ENCODE data around the gene PCDHB1.
"Not testable (repeated sequence)": the region's sequence is repeated elsewhere in the genome, so short reads cannot be mapped to it uniquely, and the experiment has no call there.

The PCDHB1 gene

DNA sequence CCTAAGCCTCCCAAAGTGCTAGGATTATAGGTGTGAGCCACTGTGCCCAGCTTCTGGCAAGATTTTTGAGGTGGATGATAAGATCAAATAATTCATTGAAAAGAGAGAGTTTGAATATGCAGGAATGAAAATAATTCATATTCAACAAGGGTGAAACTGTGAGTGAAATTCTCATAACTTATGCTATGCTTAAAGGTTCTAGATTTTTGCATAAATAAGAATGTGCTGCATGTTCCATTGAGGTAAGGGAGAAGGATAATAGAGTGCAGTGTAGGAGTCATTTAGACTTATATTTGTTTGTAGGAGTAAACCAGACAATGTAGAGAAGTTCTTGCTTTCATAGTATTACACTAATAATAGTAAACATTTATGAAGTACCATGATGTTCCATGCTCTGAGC is 31.1 kb downstream of the PCDHB1 start:
- no peak for DNase-seq (ENCODE audit: low read depth in 4 of 4, low spot score in 1 of 4)

GRCh38 chr5:141084487-141084989 is 33.4 kb downstream of the PCDHB1 start:
- peak in 1 of 4 experiments; percentile 8 for DNase-seq (ENCODE audit: low read depth in 4 of 4, low spot score in 1 of 4)

DNA sequence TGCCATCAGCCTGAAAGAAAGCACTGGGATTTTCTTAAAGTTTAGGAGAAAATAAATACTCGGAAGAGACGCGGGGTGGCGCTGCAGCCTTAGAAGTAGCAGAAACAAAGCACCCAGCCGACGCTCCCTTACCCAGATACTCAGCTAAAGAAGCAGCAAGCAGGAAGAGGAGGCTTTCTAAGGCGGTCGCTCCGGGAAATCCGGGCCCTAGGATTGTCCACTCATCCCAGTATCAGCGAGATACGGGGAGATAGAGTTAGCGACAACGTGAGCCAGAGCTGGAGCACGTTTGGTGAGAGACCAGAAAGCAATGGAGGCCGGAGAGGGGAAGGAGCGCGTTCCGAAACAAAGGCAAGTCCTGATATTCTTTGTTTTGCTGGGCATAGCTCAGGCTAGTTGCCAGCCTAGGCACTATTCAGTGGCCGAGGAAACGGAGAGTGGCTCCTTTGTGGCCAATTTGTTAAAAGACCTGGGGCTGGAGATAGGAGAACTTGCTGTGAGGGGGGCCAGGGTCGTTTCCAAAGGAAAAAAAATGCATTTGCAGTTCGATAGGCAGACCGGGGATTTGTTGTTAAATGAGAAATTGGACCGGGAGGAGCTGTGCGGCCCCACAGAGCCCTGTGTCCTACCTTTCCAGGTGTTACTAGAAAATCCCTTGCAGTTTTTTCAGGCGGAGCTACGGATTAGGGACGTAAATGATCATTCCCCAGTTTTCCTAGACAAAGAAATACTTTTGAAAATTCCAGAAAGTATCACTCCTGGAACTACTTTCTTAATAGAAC is 43.5 kb downstream of the PCDHB1 start, which contains the start of gene PCDHB2:
Gene PCDHB2 (plus strand): TSS at position 135 of the 782 bp plus-strand sequence. CDS start 176 bp downstream, at position 311.
- no peak for DNase-seq (ENCODE audit: low read depth in 4 of 4, low spot score in 1 of 4)

GRCh38 chr5:141095263-141095641 is 44.1 kb downstream of the PCDHB1 start:
- no peak for DNase-seq (ENCODE audit: low read depth in 4 of 4, low spot score in 1 of 4)

DNA sequence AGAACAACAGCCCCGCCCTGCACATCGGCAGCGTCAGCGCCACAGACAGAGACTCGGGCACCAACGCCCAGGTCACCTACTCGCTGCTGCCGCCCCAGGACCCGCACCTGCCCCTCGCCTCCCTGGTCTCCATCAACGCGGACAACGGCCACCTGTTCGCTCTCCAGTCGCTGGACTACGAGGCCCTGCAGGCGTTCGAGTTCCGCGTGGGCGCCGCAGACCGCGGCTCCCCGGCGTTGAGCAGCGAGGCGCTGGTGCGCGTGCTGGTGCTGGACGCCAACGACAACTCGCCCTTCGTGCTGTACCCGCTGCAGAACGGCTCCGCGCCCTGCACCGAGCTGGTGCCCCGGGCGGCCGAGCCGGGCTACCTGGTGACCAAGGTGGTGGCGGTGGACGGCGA is 45.0 kb downstream of the PCDHB1 start:
- not testable (repeated sequence) for DNase-seq (ENCODE audit: low read depth in 4 of 4, low spot score in 1 of 4)

- DNase-seq (ENCODE audit: low read depth in 4 of 4, low spot score in 1 of 4): not testable (repeated sequence)
Measured at GRCh38 chr5:141096586-141096985, 45.4 kb downstream of the PCDHB1 start.

GRCh38 chr5:141100243-141100805 is 49.1 kb downstream of the PCDHB1 start, which contains the start of gene PCDHB3:
TSS of gene PCDHB3 (plus strand) at chr5:141100473. CDS start at chr5:141100650, 177 bp downstream.
- DNase-seq (ENCODE audit: low read depth in 4 of 4, low spot score in 1 of 4): peak in 2 of 4 experiments; percentile 1 to 3

- DNase-seq (ENCODE audit: low read depth in 4 of 4, low spot score in 1 of 4): no peak
Measured at GRCh38 chr5:141101059-141101458, 49.9 kb downstream of the PCDHB1 start.

DNA sequence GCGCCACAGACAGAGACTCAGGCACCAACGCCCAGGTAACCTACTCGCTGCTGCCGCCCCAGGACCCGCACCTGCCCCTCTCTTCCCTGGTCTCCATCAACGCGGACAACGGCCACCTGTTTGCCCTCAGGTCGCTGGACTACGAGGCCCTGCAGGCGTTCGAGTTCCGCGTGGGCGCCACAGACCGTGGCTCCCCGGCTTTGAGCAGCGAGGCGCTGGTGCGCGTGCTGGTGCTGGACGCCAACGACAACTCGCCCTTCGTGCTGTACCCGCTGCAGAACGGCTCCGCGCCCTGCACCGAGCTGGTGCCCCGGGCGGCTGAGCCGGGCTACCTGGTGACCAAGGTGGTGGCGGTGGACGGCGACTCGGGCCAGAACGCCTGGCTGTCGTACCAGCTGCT is 50.9 kb downstream of the PCDHB1 start:
- DNase-seq (ENCODE audit: low read depth in 4 of 4, low spot score in 1 of 4): not testable (repeated sequence)

DNA sequence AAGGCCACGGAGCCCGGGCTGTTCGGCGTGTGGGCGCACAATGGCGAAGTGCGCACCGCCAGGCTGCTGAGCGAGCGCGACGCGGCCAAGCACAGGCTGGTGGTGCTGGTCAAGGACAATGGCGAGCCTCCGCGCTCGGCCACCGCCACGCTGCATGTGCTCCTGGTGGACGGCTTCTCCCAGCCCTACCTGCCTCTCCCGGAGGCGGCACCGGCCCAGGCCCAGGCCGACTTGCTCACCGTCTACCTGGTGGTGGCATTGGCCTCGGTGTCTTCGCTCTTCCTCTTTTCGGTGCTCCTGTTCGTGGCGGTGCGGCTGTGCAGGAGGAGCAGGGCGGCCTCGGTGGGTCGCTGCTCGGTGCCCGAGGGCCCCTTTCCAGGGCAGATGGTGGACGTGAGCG is 51.3 kb downstream of the PCDHB1 start:
- not testable (repeated sequence) for DNase-seq (ENCODE audit: low read depth in 4 of 4, low spot score in 1 of 4)

DNA sequence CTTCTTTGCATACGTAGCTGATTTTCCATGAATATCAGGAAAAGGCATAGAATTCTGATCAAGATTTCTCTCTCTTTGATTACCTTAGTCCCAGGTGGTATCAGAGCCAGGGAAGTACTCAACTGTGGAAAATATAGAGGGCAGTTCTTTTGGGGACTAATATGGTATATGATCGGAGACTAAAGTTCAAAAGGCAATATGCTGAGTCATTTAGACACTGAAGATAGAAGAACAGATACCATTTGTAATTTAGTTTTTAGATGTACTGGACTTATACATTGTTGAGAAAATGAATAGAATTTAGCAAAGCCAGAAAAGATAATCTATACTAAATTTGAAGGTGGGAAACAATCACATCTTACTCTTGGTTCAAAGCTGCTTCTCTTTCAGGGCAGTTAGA is 54.2 kb downstream of the PCDHB1 start:
- DNase-seq (ENCODE audit: low read depth in 4 of 4, low spot score in 1 of 4): no peak
